Mucosa of descending colon (tissue), 3 donors: ENCODE results near the gene KRT6B. TPM values are rescaled to one million over a fixed set of nuclear protein-coding genes. Genes with fewer than 3 reads are reported as not detected.
"Not testable (repeated sequence)": the region's sequence is repeated elsewhere in the genome, so short reads cannot be mapped to it uniquely, and the experiment has no call there.

Source experiments
- ATAC-seq: fragments of 200-7000 bp; cut with Tn5 transposase; one replicate; pipeline ENCODE4 v1.9.1; 2020; ENCODE audit warnings: mild to moderate bottlenecking, moderate library complexity
- DNase-seq, 3 donors: peaks; one replicate each; pipeline ENCODE4 v3.0.0-alpha.2; 2020
- H3K36me3 ChIP-seq: fragments of 200-600 bp; one replicate; pipeline ENCODE4 v1.8.0; 2021; ENCODE audit warnings: low read depth, mild to moderate bottlenecking
- H3K4me1 ChIP-seq: fragments of 200-600 bp; one replicate; pipeline ENCODE4 v1.8.0; 2021; ENCODE audit warnings: low read depth, mild to moderate bottlenecking
- H3K4me3 ChIP-seq: fragments of 200-600 bp; one replicate; pipeline ENCODE4 v1.8.0; 2021; ENCODE audit warnings: mild to moderate bottlenecking
- H3K9me3 ChIP-seq: fragments of 200-600 bp; one replicate; pipeline ENCODE4 v1.8.0; 2021; ENCODE audit warnings: mild to moderate bottlenecking
- CTCF ChIP-seq: fragments of 200-600 bp; IDR thresholded peaks from one replicate; pipeline ENCODE4 v1.8.0; 2022; ENCODE audit warnings: antibody characterized with exemption, mild to moderate bottlenecking
- intact Hi-C, 2 donors: fragments of 100-400 bp; cut with DNase I in 1 of 2; cut with micrococcal nuclease in 1 of 2; formaldehyde crosslinking; loops; one replicate each; pipeline versions ENCODE4 v1.11.0 to v1.11.1; 2022; cut with DNase I, micrococcal nuclease
- total RNA-seq, 3 donors: library from RNA; stranded (reverse); fragmentation: NEBNext Ultra II Directional in 2 of 3; extraction: Animal tissue kit (Norgen Biotek cat#: 25700) in 2 of 3; gene quantifications; one replicate each; pipeline versions ENCODE4 v1.2.1 to v1.2.4, GENCODE V29; 2021 to 2023
- donor health status: DM: no; HTN: no; CAD: no; lungs with moderate emphysema.
- donor health status: DM: no; HTN: no; CAD: no.
- donor health status: DM: no; HTN: yes; CAD: no.

The KRT6B gene
- total RNA-seq, 3 donors from 2014 or later, result not detected

- no peak for ATAC-seq
- H3K4me1 ChIP-seq, result no peaks in the 10 kb centered on the region
- H3K9me3 ChIP-seq, result no peaks in the 10 kb centered on the region
- H3K4me3 ChIP-seq, result no peak overlapping the region
- intact Hi-C loops, result no loop called here
- DNase-seq, result no peak
- H3K36me3 ChIP-seq, result no peaks in the 10 kb centered on the region
- TF ChIP-seq CTCF, result no peak
These were observed 44.7 kb upstream of the KRT6B start for GRCh38 chr12:52496590-52497071.

- DNase-seq, result no peak
- Histone ChIP-seq H3K4me1 (no peaks in the 10 kb centered on the region), H3K9me3 (no peaks in the 10 kb centered on the region), H3K4me3 (no peak overlapping the region), H3K36me3 (no peaks in the 10 kb centered on the region)
- no peak for ATAC-seq
- no peak for TF ChIP-seq CTCF
- intact Hi-C loops, result no loop called here
These were observed 44.1 kb upstream of the KRT6B start for GRCh38 chr12:52496054-52496453.

- TF ChIP-seq CTCF, result no peak
- DNase-seq (peak in 1 of 3 donors; percentile 16), ATAC-seq (peak; percentile 10)
- H3K4me3 ChIP-seq, result no peak overlapping the region
- intact Hi-C loops, result no loop called here
- no peaks in the 10 kb centered on the region for H3K4me1 ChIP-seq
- no peaks in the 10 kb centered on the region for H3K9me3 ChIP-seq
- no peaks in the 10 kb centered on the region for H3K36me3 ChIP-seq
These were observed 43.4 kb upstream of the KRT6B start for GRCh38 chr12:52495389-52495788.

GRCh38 chr12:52494518-52494917 is 42.6 kb upstream of the KRT6B start:
- no peaks in the 10 kb centered on the region for H3K4me1 ChIP-seq
- ATAC-seq (no peak), DNase-seq (no peak)
- no peak overlapping the region for H3K4me3 ChIP-seq
- H3K36me3 ChIP-seq, result no peaks in the 10 kb centered on the region
- TF ChIP-seq CTCF, result no peak
- intact Hi-C loops, result no loop called here
- H3K9me3 ChIP-seq, result no peaks in the 10 kb centered on the region

GRCh38 chr12:52494100-52494499 is 42.2 kb upstream of the KRT6B start:
- ATAC-seq (no peak), DNase-seq (no peak)
- H3K4me3 ChIP-seq, result no peak overlapping the region
- H3K4me1 ChIP-seq, result no peaks in the 10 kb centered on the region
- no peaks in the 10 kb centered on the region for H3K9me3 ChIP-seq
- H3K36me3 ChIP-seq, result no peaks in the 10 kb centered on the region
- intact Hi-C loops, result no loop called here
- no peak for TF ChIP-seq CTCF

- no peak for ATAC-seq
- TF ChIP-seq CTCF, result no peak
- no peak within 1 kb of the TSS for H3K4me3 ChIP-seq
- no peaks in the 10 kb centered on the region for H3K36me3 ChIP-seq
- no peak for DNase-seq
- no peaks in the 10 kb centered on the region for H3K9me3 ChIP-seq
- intact Hi-C loops, result no loop called here
- H3K4me1 ChIP-seq, result no peaks in the 10 kb centered on the region
These were observed 41.2 kb upstream of the KRT6B start, which contains the start of gene KRT6A for GRCh38 chr12:52493172-52493571. Gene KRT6A (minus strand): TSS chr12:52493257. CDS start chr12:52493188, 69 bp downstream.

- H3K4me1 ChIP-seq, H3K9me3 ChIP-seq, H3K36me3 ChIP-seq, ATAC-seq, DNase-seq, intact Hi-C loops, H3K4me3 ChIP-seq: not testable (repeated sequence)
These were observed 40.5 kb upstream of the KRT6B start for GRCh38 chr12:52492405-52492804.

- H3K4me1 ChIP-seq, DNase-seq, H3K36me3 ChIP-seq, H3K4me3 ChIP-seq, H3K9me3 ChIP-seq, ATAC-seq, intact Hi-C loops: not testable (repeated sequence)
These were observed 39.5 kb upstream of the KRT6B start for GRCh38 chr12:52491495-52491894.
